Left ventricle myocardium inferior (tissue), 1 donor: ENCODE results near the gene SCYL2. TPM values are rescaled to one million over a fixed set of nuclear protein-coding genes. Genes with fewer than 3 reads are reported as not detected.

ENCODE experiments used
- DNase-seq: peaks from one replicate; pipeline ENCODE4 v3.0.0-alpha.2; 2020
- H3K27ac ChIP-seq: fragments of 200-600 bp; replicated peaks from 2 replicates; pipeline ENCODE4 v1.8.0; 2021
- H3K27me3 ChIP-seq: fragments of 200-600 bp; 2 replicates; pipeline ENCODE4 v1.8.0; 2021; ENCODE audit warnings: low read depth
- H3K36me3 ChIP-seq: fragments of 200-600 bp; 2 replicates; pipeline ENCODE4 v1.8.0; 2021
- H3K4me1 ChIP-seq: fragments of 200-600 bp; 2 replicates; pipeline ENCODE4 v1.8.0; 2021
- H3K4me3 ChIP-seq: fragments of 200-600 bp; 2 replicates; pipeline ENCODE4 v1.8.0; 2021; ENCODE audit warnings: mild to moderate bottlenecking, moderate library complexity
- H3K9me3 ChIP-seq: fragments of 200-600 bp; replicated peaks from 2 replicates; pipeline ENCODE4 v1.8.0; 2021
- intact Hi-C: fragments of 100-400 bp; cut with micrococcal nuclease; formaldehyde crosslinking; loops from one replicate; pipeline ENCODE4 v1.11.0; 2022
- total RNA-seq: library from RNA; stranded (reverse); fragmentation: NEBNext Ultra II Directional; extraction: Animal tissue kit (Norgen Biotek cat#: 25700); gene quantifications from one replicate; pipeline ENCODE4 v1.2.1, GENCODE V29; 2021
- TF ChIP-seq, protein P1 (sequence below): fragments of 200-600 bp; IDR thresholded peaks from 2 replicates; pipeline ENCODE4 v1.8.0; 2021; ENCODE audit warnings: antibody characterized with exemption, mild to moderate bottlenecking, borderline replicate concordance
- donor health status: DM: no; HTN: yes; CAD: no; lungs with severe emphysema.

SCYL2 gene
- total RNA-seq, 1 donor from 2014 or later = 36.2 TPM

GRCh38 chr12:100266585-100266834 lies 467 bp upstream of the SCYL2 start:
- peaks cover 47% of the 10 kb centered on the region for H3K4me1 ChIP-seq
- intact Hi-C loops = loop anchor here (10.0 kb wide), 1 partner anchor 132 kb away; no protein-coding TSS in a partner anchor
- peak overlapping the region; percentile 94 for H3K4me3 ChIP-seq
- DNase-seq = no peak
- peak overlapping the region; percentile 95 for H3K27ac ChIP-seq
- H3K36me3 ChIP-seq = no peaks in the 10 kb centered on the region
- no peaks in the 10 kb centered on the region for H3K9me3 ChIP-seq
- H3K27me3 ChIP-seq = no peaks in the 10 kb centered on the region
- TF ChIP-seq, protein P1, sequence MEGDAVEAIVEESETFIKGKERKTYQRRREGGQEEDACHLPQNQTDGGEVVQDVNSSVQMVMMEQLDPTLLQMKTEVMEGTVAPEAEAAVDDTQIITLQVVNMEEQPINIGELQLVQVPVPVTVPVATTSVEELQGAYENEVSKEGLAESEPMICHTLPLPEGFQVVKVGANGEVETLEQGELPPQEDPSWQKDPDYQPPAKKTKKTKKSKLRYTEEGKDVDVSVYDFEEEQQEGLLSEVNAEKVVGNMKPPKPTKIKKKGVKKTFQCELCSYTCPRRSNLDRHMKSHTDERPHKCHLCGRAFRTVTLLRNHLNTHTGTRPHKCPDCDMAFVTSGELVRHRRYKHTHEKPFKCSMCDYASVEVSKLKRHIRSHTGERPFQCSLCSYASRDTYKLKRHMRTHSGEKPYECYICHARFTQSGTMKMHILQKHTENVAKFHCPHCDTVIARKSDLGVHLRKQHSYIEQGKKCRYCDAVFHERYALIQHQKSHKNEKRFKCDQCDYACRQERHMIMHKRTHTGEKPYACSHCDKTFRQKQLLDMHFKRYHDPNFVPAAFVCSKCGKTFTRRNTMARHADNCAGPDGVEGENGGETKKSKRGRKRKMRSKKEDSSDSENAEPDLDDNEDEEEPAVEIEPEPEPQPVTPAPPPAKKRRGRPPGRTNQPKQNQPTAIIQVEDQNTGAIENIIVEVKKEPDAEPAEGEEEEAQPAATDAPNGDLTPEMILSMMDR = no peak

DNA sequence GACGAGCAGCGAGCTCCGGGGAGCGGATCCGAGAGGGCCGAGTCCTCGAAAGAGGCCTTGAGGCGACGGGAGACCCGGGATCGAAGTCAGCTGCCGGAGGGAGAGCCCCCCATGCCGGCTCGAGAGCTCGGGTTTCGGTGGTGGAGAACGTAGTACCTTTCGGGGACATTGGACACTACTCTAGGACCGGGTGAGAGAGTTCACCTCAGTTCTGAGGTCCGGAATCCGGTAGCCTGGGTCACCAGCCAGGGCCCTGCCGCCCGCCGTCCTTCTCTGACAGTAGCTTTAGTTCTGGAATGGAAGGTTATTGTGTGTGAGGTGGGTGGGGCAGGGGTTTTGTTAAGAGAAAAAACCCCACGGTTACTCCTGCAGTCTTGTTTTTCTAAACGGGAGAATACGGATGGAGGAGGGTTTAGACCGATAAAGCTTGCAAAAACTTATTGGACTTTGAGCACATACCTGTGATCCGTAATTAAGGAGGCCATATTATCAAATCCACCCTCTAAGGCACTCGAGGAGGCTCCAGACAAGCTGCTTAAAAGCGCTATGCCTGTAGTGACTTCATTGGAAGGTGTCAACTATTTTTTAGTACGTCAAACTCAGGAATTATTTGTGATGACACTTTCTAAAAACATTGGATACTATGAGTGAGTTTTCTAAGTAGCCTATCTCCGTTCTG lies 765 bp downstream of the SCYL2 start:
- no peak for DNase-seq
- Histone ChIP-seq H3K4me1 (peaks cover 60% of the 10 kb centered on the region), H3K36me3 (no peaks in the 10 kb centered on the region), H3K27me3 (no peaks in the 10 kb centered on the region), H3K4me3 (peak overlapping the region; percentile 94), H3K27ac (peak overlapping the region; percentile 95), H3K9me3 (no peaks in the 10 kb centered on the region)
- TF ChIP-seq, protein P1 = no peak
- intact Hi-C loops = loop anchor here (10.0 kb wide), 1 partner anchor 133 kb away; no protein-coding TSS in a partner anchor

DNA sequence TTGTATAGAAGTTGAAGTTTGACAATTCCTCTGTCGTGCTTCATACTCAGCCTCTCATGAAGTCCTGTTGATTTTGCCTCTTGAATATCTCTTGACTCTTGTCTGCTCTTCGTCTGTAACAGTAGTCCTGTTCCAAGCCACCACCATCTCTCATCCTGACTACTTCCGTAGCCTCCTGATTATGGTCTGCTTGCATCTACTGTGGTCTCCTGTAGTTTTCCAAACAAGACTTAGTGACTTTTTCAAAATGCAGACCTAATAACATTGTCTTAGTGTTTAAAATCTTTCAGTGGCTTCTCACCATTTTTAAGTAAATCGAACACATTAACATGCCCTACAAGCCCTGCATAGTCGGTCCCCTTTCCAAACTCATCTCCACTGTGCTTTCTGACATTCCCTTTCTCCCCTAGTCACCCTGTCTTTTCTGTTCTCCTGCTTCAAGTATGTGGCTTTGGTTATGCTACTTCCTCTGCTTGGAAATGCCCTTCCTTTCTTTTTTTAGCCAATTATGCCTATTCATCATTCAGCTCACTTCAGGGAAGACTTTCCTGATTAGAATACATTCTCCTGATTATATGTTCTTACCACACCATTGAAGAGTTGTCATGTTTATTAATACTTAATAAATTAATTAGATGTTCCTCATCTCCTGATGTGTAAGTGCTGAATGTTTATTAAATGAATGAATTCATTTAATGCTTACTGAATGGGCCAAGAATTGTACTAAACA lies 2.0 kb downstream of the SCYL2 start:
- no peak for DNase-seq
- TF ChIP-seq, protein P1 = no peak
- intact Hi-C loops = loop anchor here (10.0 kb wide), 1 partner anchor 134 kb away; no protein-coding TSS in a partner anchor
- no peaks in the 10 kb centered on the region for H3K36me3 ChIP-seq
- H3K4me1 ChIP-seq = peaks cover 69% of the 10 kb centered on the region
- no peak overlapping the region for H3K27ac ChIP-seq
- H3K27me3 ChIP-seq = no peaks in the 10 kb centered on the region
- H3K4me3 ChIP-seq = peak overlapping the region; percentile 94
- H3K9me3 ChIP-seq = no peaks in the 10 kb centered on the region

- H3K27me3 ChIP-seq = no peaks in the 10 kb centered on the region
- intact Hi-C loops = no loop called here
- TF ChIP-seq, protein P1 = no peak
- H3K4me1 ChIP-seq = peaks cover 55% of the 10 kb centered on the region
- H3K9me3 ChIP-seq = no peaks in the 10 kb centered on the region
- DNase-seq = no peak
- no peaks in the 10 kb centered on the region for H3K36me3 ChIP-seq
- H3K4me3 ChIP-seq = no peak overlapping the region
- no peak overlapping the region for H3K27ac ChIP-seq
These were observed 6.8 kb downstream of the SCYL2 start for GRCh38 chr12:100273782-100274181.

DNA sequence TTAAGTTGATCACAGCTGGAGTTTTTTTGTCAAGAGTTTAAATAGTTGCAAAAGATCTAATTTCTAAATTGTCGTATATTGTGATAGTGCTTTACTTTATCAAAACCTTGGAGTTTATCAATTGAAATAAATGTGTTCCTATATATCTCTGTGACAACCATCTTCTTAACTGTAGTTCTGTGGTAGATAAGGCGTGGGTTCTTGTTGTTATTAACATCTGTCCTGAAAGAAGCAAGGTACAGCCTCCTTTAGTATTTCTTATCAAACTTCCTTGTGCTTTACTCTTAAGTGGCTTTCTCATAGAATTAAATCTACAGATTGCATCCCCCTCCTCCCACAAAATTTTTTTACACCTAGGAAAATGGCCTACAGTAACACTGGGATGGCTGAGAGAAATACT lies 7.3 kb downstream of the SCYL2 start:
- Histone ChIP-seq H3K36me3 (no peaks in the 10 kb centered on the region), H3K27me3 (no peaks in the 10 kb centered on the region), H3K4me3 (no peak overlapping the region), H3K27ac (no peak overlapping the region), H3K4me1 (peaks cover 53% of the 10 kb centered on the region), H3K9me3 (no peaks in the 10 kb centered on the region)
- intact Hi-C loops = no loop called here
- TF ChIP-seq, protein P1 = no peak
- DNase-seq = no peak
